ENCODE data around the gene SUCNR1.
"Not testable (repeated sequence)": the region's sequence is repeated elsewhere in the genome, so short reads cannot be mapped to it uniquely, and the experiment has no call there.

Gene SUCNR1

DNA sequence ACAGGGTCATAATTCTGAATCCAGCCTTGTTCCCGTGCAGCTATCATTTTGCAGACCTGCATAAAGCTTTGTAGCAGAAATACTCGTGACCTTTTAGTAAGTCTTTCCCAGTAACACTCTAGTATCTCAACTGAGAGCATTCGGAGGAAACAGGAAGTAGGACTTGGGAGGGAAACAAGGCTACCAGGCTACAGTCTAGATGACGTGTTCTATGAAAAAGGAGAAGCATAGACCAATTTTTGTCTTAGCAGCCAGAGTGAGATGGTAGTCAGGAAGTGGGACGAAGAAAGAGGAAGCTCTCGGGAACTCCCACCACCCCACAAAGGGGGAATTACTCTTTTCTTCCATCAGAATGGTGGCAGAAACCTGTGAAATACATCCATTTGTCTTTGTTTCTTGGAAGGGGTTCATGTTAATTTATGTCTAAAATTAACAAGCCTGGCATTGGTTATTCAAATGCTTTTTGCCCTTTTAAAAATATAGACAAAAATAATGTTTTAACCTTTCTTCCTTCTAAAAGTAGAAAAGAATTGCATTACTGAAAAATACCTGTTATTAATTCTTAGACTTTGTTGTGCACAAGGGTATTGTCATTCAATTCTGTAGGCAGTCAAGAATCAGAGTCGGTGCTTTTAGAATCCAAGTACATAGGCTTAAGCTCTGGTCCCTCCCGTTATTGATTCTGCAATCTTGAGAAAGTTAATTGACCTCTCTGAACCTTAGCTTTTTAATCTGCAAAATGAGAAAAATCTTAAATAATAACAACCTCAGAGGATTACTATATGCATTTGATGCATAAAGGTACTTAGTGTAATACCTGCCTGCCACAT, 1.6 kb upstream of the SUCNR1 start:
- DNase-seq (ENCODE audit: low read depth): no peak

GRCh38 chr3:151874079-151874478, 636 bp downstream of the SUCNR1 start:
- DNase-seq (ENCODE audit: low read depth): not testable (repeated sequence)

GRCh38 chr3:151875759-151876158, 2.3 kb downstream of the SUCNR1 start:
- DNase-seq (ENCODE audit: low read depth): no peak

DNA sequence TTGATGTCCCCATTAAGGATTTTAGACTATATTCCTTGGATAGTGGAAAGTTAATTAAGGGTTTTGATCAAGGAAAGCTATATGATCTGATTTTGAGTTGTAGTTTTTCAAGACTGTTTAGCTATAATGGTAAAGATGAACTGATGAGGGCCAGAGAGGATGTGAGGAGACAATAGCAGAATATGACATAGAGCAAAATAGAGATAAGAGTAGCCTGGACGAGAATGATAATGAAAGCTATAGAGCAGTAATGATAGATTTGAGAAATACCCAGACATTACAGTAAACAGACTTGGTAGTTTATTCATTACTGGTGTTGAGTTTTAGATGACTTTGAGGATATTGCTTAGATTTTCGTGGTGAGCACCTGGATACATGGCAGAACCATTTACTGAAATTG, 3.8 kb downstream of the SUCNR1 start:
- DNase-seq (ENCODE audit: low read depth): no peak

- DNase-seq (ENCODE audit: low read depth): no peak
These were observed 5.0 kb downstream of the SUCNR1 start for GRCh38 chr3:151878465-151878864.

DNA sequence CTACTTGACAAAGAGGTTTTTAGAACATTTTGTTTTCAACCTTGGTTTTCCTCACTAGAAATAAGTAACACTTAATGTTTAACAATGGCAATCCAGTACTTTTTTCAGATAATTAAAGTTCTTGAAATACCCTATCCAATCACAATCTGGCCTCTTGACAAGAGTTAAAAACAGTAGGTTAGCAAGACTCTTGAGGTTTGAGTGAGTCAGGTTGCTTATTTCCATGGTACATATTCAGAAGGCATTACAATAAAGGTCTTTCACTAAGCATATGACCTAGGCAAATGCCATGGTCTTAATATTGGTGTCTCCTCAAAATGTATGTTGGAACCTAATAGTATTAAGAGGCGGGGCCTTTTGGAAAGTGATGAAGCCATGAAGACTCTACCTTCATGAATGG, 5.6 kb downstream of the SUCNR1 start:
- DNase-seq (ENCODE audit: low read depth): no peak

DNA sequence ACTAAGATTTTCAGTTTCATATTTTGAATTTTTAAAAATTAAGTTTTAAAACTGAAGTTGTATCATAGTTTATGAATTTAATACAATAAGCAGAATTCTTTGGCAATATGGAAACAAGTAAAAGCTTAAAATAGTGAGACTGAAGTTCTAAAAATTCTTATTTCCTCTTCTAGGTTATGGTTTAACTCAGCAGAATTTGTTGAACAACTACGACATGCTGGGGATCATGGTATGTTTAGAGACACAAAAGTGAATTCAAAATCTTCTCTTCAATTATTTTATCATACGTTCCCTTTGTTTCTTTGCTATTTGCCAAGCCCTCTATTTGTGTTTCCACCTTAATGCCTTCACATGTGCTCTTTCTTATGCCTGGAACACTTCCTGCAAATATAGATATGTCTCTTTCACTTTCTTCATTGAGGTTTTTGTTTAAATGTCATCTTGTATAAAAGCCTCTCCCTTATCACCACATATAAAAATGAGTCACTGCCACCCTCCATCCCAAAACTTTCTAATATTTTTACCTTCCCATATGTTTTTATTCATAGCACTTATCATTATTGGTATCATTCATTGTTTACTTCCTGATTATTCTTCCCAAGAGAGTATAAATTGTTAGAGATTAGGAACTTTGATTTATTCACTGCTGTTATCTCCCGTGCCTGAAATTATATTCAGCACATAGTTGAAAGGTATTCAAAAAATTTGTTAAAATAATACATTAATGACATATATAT, 6.4 kb downstream of the SUCNR1 start:
- DNase-seq (ENCODE audit: low read depth): no peak

DNA sequence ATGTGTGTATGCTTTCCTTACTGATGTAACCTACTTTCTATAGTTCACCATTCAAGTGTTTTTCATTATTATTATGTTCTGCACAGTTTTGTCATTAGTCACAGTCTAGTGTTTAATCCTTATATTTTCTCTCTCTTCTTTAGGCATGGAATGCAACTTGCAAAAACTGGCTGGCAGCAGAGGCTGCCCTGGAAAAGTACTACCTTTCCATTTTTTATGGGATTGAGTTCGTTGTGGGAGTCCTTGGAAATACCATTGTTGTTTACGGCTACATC, 6.9 kb downstream of the SUCNR1 start:
- no peak for DNase-seq (ENCODE audit: low read depth)

- DNase-seq (ENCODE audit: low read depth): no peak
These were observed 7.7 kb downstream of the SUCNR1 start for GRCh38 chr3:151881137-151881536.

DNA sequence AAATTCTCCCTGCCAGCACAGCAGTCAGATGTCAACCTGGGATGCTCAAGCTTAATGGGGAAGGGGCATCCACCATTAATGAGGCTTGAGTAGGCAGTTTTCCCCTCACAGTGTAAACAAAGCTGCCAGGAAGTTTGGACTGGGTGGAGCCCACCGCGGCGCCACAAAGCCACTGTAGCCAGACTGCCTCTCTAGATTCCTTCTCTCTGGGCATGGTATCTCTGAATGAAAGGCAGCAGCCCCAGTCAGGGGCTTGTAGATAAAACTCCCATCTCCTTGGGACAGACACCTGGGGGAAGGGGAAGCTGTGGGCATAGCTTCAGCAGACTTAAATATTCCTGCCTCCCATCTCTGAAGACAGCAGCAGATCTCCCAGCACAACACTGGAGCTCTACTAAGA, 12.0 kb downstream of the SUCNR1 start:
- DNase-seq (ENCODE audit: low read depth): not testable (repeated sequence)

GRCh38 chr3:151887450-151888211, 14.2 kb downstream of the SUCNR1 start:
- DNase-seq (ENCODE audit: low read depth): not testable (repeated sequence)

- DNase-seq (ENCODE audit: low read depth): no peak
These were observed 17.3 kb downstream of the SUCNR1 start for GRCh38 chr3:151890721-151891141.

GRCh38 chr3:151891721-151892120, 18.3 kb downstream of the SUCNR1 start:
- no peak for DNase-seq (ENCODE audit: low read depth)

DNA sequence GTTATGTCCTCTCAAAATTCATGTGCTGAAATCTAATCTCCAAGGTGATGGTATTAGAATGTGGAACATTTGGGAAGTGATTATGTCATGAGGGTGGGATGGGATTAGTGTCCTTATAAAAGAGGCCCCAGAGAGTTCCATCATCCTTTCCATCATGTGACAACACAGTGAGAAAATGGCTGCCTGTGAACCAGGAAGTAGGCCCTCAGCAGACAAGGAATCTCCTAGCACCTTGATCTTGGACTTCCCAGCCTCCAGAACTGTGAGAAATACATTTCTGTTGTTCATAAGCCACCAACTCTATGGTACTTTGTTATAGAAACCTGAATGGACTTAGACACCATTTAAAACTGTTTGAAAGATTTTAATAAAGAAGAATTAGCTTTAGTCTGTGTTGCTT, 20.8 kb downstream of the SUCNR1 start:
- no peak for DNase-seq (ENCODE audit: low read depth)

DNA sequence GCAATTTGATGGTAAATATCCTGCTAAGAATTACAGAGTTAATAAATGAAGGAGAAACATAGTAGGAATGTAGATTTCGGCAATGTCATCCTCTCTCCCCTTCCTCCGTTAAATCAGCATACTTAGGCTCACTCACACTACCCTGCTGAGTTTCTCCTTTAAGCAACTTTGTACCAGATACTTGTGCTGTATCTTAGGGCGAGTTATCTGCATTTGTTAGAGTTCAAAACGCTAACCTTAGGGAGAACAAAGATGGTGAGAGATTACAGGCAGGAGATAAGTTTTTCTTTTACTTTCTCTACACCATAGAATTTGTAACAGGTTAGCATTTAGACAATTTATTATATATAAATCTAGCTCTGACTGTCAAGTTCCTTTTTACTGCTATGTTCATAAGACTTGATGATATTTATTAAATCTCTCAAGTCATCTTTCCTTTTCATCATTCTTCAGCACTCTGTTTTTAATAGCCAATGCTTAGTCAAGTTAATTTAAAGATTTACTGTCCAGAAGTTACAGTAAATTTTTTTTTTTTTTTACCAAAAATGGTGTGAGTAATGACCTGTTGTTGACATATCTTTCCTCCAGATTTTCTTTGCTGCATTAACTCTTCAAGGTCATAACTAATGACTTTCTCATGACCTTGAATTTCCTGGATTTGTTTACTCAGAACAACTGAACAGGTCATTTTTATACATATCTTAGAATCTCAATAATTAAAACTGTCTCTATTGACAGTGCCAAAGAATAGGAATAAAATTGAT, 22.2 kb downstream of the SUCNR1 start:
- no peak for DNase-seq (ENCODE audit: low read depth)

DNA sequence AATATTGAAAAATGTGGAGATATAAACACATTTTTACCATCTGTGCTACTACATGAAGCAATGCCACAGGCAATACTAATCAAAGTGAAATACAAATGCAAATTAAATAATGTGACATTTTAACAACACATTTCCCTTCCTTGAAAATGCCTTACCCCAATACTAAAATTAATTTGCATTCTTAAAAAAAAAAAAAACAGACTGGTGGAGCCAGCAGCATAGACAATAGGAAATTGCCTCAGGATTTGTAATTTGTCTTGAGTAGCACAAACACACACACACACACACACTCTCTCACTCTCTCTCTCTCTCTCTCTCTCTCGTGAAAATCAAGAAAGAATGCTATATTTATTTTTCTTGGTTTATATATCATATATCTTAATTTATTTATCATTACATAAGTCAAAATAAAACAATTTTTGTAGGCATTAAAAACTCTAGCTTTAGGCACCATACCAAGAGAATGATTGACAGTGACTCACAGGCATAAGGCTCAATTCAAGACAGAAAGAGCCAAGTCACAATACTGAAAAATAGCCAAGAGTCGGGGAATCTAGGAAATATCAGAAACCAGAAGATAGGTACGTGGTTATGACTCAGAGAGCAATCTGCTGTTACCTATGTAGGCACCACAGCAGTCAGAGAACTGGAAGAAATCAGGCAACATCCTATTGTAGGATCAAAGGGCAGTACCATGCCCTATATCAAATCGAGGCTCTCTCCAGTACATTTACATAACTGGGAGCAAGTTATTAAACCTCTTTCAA, 23.0 kb downstream of the SUCNR1 start:
- no peak for DNase-seq (ENCODE audit: low read depth)

DNA sequence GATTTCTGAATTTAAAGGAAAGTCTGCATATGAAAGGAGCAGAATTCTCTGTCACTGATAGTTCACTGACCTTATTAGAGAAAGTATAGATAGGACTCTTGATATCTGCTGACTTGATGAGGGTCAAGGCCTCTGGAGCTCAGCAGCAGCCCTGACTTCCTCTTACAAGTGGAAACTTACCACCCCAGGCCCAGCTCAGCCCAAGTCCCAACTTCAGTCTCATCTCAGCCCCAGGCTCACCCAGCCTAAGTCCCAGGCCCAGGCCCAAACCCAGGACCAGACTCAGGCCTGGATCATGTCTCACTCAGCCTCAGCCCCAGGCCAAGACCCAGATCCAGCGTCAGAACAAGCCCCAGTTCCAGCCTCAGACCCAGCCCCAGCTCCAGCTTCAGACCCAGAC, 24.7 kb downstream of the SUCNR1 start:
- DNase-seq (ENCODE audit: low read depth): not testable (repeated sequence)

- not testable (repeated sequence) for DNase-seq (ENCODE audit: low read depth)
These were observed 25.3 kb downstream of the SUCNR1 start for GRCh38 chr3:151898564-151899261.

DNA sequence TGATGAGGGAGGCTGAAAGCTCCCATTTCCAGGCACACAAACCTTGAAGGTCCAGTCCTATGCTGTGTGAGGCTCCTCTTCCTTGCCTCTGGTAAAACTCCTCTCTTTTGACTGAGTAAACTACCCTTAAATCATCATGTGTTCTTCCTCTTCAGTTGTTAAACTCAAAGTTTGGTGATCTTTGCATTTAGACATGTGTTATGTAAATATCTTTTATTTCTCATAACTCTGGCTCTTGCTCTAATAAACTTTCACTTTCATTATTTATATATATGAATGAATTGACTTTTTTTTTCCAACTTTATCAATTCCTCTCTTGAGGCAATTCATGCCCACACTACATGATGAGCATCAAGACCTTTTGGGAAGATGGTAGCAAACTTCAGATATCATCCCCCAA, 26.6 kb downstream of the SUCNR1 start:
- no peak for DNase-seq (ENCODE audit: low read depth)

- DNase-seq (ENCODE audit: low read depth): no peak
These were observed 27.0 kb downstream of the SUCNR1 start for GRCh38 chr3:151900460-151900859.

Measured in activated T-cell treated with anti-CD3 and anti-CD28 coated beads for 24 hours (primary cell).